SK-MEL-5 (cell line): ENCODE results near the gene DEPP1. TPM values are rescaled to one million over a fixed set of nuclear protein-coding genes. Genes with fewer than 3 reads are reported as not detected.

Experiments
- DNase-seq: peaks from one replicate; pipeline ENCODE4 v3.0.0-alpha.2; 2016; ENCODE audit warnings: low read depth, low spot score
- in situ Hi-C: cut with HindIII; loops from 2 replicates; pipeline ENCODE4 v1.10.0; 2016; ENCODE audit warnings: low sequenced_read_pairs, high pct_unique_total_duplicates, low pct_unique_long_range_greater_than_20kb
- total RNA-seq: library from RNA; depleted of rRNA; stranded (reverse); fragments of >200 nt; shearing (Covaris generic); gene quantifications from 2 replicates; pipeline ENCODE4 v1.2.3, GENCODE V29; 2014

DEPP1 gene
- total RNA-seq, 1 experiment from 2014 or later = 0.71 TPM

- no peak for DNase-seq
- in situ Hi-C loops = no loop called here
These were observed 5.7 kb downstream of the DEPP1 start for GRCh38 chr10:44972874-44973306.

GRCh38 chr10:44971935-44972757 lies 6.5 kb downstream of the DEPP1 start:
- in situ Hi-C loops = no loop called here
- DNase-seq = no peak

GRCh38 chr10:44971434-44971833 lies 7.2 kb downstream of the DEPP1 start:
- no peak for DNase-seq
- in situ Hi-C loops = no loop called here

GRCh38 chr10:44970812-44971395 lies 7.7 kb downstream of the DEPP1 start:
- DNase-seq = no peak
- in situ Hi-C loops = no loop called here

GRCh38 chr10:44969854-44970253 lies 8.8 kb downstream of the DEPP1 start:
- in situ Hi-C loops = no loop called here
- no peak for DNase-seq

GRCh38 chr10:44968500-44969400 lies 9.9 kb downstream of the DEPP1 start:
- no peak for DNase-seq

GRCh38 chr10:44968091-44968490 lies 10.5 kb downstream of the DEPP1 start:
- in situ Hi-C loops = no loop called here

More at GRCh38 chr10:44968500-44969400, 9.9 kb downstream of the DEPP1 start:
- in situ Hi-C loops = no loop called here

GRCh38 chr10:44967616-44968015 lies 11.0 kb downstream of the DEPP1 start:
- in situ Hi-C loops = no loop called here
- no peak for DNase-seq

More at GRCh38 chr10:44968091-44968490, 10.5 kb downstream of the DEPP1 start:
- DNase-seq = no peak

- in situ Hi-C loops = no loop called here
These were observed 11.6 kb downstream of the DEPP1 start for GRCh38 chr10:44966816-44967509.

GRCh38 chr10:44966129-44966815 lies 12.3 kb downstream of the DEPP1 start:
- no peak for DNase-seq

More at GRCh38 chr10:44966816-44967509, 11.6 kb downstream of the DEPP1 start:
- DNase-seq = peak; percentile 9

GRCh38 chr10:44965651-44966097 lies 12.9 kb downstream of the DEPP1 start:
- in situ Hi-C loops = no loop called here
- DNase-seq = no peak

More at GRCh38 chr10:44966129-44966815, 12.3 kb downstream of the DEPP1 start:
- in situ Hi-C loops = no loop called here

- in situ Hi-C loops = no loop called here
- no peak for DNase-seq
These were observed 13.5 kb downstream of the DEPP1 start for GRCh38 chr10:44965104-44965503.

- DNase-seq = no peak
- in situ Hi-C loops = no loop called here
These were observed 14.6 kb downstream of the DEPP1 start for GRCh38 chr10:44963772-44964633.

GRCh38 chr10:44962870-44963738 lies 15.5 kb downstream of the DEPP1 start:
- in situ Hi-C loops = no loop called here
- no peak for DNase-seq
